AG10803 (cell line): ENCODE measurements around the gene ZCCHC7.
"Not testable (repeated sequence)": the region's sequence is repeated elsewhere in the genome, so short reads cannot be mapped to it uniquely, and the experiment has no call there.

Experiments
- DNase-seq: peaks from one replicate; pipeline ENCODE4 v3.0.0; 2010; ENCODE audit warnings: low read depth
- H3K4me3 ChIP-seq: 2 replicates; pipeline ENCODE4 v1.5.1; 2011; ENCODE audit warnings: mild to moderate bottlenecking, low read length, control low read depth
- CTCF ChIP-seq: conservative IDR thresholded peaks from 2 replicates; pipeline ENCODE4 v1.5.1; 2011; ENCODE audit warnings: mild to moderate bottlenecking, low read length, control low read depth, inconsistent platforms

ZCCHC7 gene

GRCh38 chr9:37157726-37158377 is 37.5 kb downstream of the ZCCHC7 start:
- H3K4me3 ChIP-seq: no peak overlapping the region
- no peak for TF ChIP-seq CTCF
- no peak for DNase-seq

GRCh38 chr9:37163299-37163698 is 42.9 kb downstream of the ZCCHC7 start:
- H3K4me3 ChIP-seq: no peak overlapping the region
- DNase-seq: no peak
- no peak for TF ChIP-seq CTCF

GRCh38 chr9:37164335-37164734 is 44.0 kb downstream of the ZCCHC7 start:
- H3K4me3 ChIP-seq, DNase-seq: not testable (repeated sequence)

- no peak for TF ChIP-seq CTCF
- H3K4me3 ChIP-seq: no peak overlapping the region
- DNase-seq: no peak
Measured at GRCh38 chr9:37165644-37166043, 45.3 kb downstream of the ZCCHC7 start.

- DNase-seq: no peak
- no peak overlapping the region for H3K4me3 ChIP-seq
- TF ChIP-seq CTCF: no peak
Measured at GRCh38 chr9:37167456-37168047, 47.2 kb downstream of the ZCCHC7 start.

GRCh38 chr9:37172557-37172956 is 52.2 kb downstream of the ZCCHC7 start:
- H3K4me3 ChIP-seq: no peak overlapping the region
- TF ChIP-seq CTCF: no peak
- DNase-seq: peak; percentile 6

GRCh38 chr9:37174247-37174646 is 53.9 kb downstream of the ZCCHC7 start:
- TF ChIP-seq CTCF: no peak
- DNase-seq: peak; percentile 12
- H3K4me3 ChIP-seq: no peak overlapping the region
